ENCODE measurements around the gene RCAN3. TPM values are rescaled to one million over a fixed set of nuclear protein-coding genes. Genes with fewer than 3 reads are reported as not detected.
A peak's percentile ranks its signal among the peaks of the same experiment; 100 is the strongest.

The RCAN3 gene
- total and polyA plus RNA-seq, 2 of the 13 experiments (the other 11 are each of a cell fraction or from before 2014, with no cell fraction given), result 12.2 to 13.3 TPM

DNA sequence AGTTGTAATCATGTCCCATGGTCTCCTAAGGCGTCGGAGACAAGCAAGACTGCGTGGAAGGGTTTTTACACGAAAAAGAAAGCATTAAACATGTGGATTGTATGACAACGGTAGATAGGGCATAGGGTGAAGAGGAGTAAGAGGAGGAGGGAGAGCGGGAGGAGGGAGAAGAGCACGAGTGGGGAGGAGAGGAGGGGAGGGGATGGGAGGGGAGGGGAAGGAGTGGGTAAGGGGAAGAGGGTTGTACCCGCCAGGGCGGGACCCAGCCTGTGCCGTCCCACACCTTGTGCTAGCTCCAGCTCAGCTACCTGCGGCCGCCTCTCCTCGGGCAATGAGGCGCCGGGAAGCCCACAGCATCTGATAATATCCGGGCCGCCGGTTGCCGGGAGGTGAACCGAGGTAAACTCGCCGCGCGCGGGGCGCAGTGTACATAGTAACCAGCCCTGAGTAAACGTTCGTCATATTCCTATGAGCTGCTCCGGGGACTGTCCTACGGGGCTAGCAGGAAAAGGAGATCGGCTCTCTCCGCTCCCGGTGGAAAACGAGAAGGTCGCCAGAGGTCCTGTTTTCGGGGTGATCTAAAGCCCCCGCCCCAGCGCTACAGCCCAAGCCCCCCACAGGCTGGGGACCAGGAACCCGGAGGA is 449 bp upstream of the RCAN3 start (continued):
- TF ChIP-seq, protein P1, sequence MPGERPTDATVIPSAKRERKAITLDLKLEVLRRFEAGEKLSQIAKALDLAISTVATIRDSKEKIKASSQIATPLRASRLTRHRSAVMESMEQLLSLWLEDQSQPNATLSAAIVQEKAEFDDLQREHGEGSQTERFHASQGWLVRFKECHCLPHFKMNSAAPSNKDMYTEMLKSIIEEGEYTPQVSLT (CRISPR knock-in tag; IDR thresholded peaks at IDR 0.05; ENCODE audit: borderline replicate concordance, low read depth), result no peak
- TF ChIP-seq GLI4 (CRISPR knock-in tag; IDR thresholded peaks at IDR 0.05; ENCODE audit: borderline replicate concordance) (no peak), HES4 (CRISPR knock-in tag; IDR thresholded peaks at IDR 0.05; ENCODE audit: borderline replicate concordance) (no peak), ZNF670 (CRISPR knock-in tag; IDR thresholded peaks at IDR 0.05; ENCODE audit: borderline replicate concordance) (0 out of 2 replicates have a peak, but pooled peaks have one; percentile 46), ZNF567 (CRISPR knock-in tag; IDR thresholded peaks at IDR 0.05; ENCODE audit: borderline replicate concordance) (no peak), KMT2B (CRISPR knock-in tag; IDR thresholded peaks at IDR 0.05) (0 out of 2 replicates have a peak, but pooled peaks have one; percentile 63), ARNT (IDR thresholded peaks at IDR 0.05) (no peak), CBX5 (CRISPR knock-in tag; IDR thresholded peaks at IDR 0.05; ENCODE audit: borderline replicate concordance) (0 out of 2 replicates have a peak, but pooled peaks have one; percentile 22), CBX2 (IDR thresholded peaks at IDR 0.05; ENCODE audit: low read depth, low read length) (no peak), CBX2 (CRISPR knock-in tag; IDR thresholded peaks at IDR 0.05; ENCODE audit: low read depth) (no peak), TMF1 (CRISPR knock-in tag; IDR thresholded peaks at IDR 0.05; ENCODE audit: low read depth) (no peak), ATAD3A (CRISPR knock-in tag; IDR thresholded peaks at IDR 0.05) (no peak), TEAD2 (CRISPR knock-in tag; IDR thresholded peaks at IDR 0.05) (no peak), SIX1 (CRISPR knock-in tag; IDR thresholded peaks at IDR 0.05; ENCODE audit: borderline replicate concordance) (peak; percentile 53; the same call in 1 of the 2 replicates), NFIB (CRISPR knock-in tag; IDR thresholded peaks at IDR 0.05; ENCODE audit: borderline replicate concordance) (no peak), ZNF777 (CRISPR knock-in tag; IDR thresholded peaks at IDR 0.05) (no peak; the same call in 1 of the 2 replicates), ZFAT (CRISPR knock-in tag; conservative IDR thresholded peaks at IDR 0.05) (no peak), TBL1XR1 (IDR thresholded peaks at IDR 0.05; ENCODE audit: borderline replicate concordance, low read length, partially characterized antibody) (no peak)
- TF ChIP-seq, protein P2, sequence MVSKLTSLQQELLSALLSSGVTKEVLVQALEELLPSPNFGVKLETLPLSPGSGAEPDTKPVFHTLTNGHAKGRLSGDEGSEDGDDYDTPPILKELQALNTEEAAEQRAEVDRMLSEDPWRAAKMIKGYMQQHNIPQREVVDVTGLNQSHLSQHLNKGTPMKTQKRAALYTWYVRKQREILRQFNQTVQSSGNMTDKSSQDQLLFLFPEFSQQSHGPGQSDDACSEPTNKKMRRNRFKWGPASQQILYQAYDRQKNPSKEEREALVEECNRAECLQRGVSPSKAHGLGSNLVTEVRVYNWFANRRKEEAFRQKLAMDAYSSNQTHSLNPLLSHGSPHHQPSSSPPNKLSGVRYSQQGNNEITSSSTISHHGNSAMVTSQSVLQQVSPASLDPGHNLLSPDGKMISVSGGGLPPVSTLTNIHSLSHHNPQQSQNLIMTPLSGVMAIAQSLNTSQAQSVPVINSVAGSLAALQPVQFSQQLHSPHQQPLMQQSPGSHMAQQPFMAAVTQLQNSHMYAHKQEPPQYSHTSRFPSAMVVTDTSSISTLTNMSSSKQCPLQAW (CRISPR knock-in tag; IDR thresholded peaks at IDR 0.05), result peak; percentile 59; the same call in 1 of the 2 replicates
- TF ChIP-seq, protein P3, sequence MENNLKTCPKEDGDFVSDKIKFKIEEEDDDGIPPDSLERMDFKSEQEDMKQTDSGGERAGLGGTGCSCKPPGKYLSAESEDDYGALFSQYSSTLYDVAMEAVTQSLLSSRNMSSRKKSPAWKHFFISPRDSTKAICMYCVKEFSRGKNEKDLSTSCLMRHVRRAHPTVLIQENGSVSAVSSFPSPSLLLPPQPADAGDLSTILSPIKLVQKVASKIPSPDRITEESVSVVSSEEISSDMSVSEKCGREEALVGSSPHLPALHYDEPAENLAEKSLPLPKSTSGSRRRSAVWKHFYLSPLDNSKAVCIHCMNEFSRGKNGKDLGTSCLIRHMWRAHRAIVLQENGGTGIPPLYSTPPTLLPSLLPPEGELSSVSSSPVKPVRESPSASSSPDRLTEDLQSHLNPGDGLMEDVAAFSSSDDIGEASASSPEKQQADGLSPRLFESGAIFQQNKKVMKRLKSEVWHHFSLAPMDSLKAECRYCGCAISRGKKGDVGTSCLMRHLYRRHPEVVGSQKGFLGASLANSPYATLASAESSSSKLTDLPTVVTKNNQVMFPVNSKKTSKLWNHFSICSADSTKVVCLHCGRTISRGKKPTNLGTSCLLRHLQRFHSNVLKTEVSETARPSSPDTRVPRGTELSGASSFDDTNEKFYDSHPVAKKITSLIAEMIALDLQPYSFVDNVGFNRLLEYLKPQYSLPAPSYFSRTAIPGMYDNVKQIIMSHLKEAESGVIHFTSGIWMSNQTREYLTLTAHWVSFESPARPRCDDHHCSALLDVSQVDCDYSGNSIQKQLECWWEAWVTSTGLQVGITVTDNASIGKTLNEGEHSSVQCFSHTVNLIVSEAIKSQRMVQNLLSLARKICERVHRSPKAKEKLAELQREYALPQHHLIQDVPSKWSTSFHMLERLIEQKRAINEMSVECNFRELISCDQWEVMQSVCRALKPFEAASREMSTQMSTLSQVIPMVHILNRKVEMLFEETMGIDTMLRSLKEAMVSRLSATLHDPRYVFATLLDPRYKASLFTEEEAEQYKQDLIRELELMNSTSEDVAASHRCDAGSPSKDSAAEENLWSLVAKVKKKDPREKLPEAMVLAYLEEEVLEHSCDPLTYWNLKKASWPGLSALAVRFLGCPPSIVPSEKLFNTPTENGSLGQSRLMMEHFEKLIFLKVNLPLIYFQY (CRISPR knock-in tag; IDR thresholded peaks at IDR 0.05; ENCODE audit: borderline replicate concordance), result 0 out of 2 replicates have a peak, but pooled peaks have one; percentile 35
- TF ChIP-seq, protein P4, sequence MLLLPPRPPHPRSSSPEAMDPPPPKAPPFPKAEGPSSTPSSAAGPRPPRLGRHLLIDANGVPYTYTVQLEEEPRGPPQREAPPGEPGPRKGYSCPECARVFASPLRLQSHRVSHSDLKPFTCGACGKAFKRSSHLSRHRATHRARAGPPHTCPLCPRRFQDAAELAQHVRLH (CRISPR knock-in tag; IDR thresholded peaks at IDR 0.05; ENCODE audit: borderline replicate concordance, low read depth), result no peak
- TF ChIP-seq, protein P5, sequence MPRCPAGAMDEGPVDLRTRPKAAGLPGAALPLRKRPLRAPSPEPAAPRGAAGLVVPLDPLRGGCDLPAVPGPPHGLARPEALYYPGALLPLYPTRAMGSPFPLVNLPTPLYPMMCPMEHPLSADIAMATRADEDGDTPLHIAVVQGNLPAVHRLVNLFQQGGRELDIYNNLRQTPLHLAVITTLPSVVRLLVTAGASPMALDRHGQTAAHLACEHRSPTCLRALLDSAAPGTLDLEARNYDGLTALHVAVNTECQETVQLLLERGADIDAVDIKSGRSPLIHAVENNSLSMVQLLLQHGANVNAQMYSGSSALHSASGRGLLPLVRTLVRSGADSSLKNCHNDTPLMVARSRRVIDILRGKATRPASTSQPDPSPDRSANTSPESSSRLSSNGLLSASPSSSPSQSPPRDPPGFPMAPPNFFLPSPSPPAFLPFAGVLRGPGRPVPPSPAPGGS (CRISPR knock-in tag; IDR thresholded peaks at IDR 0.05), result no peak

All from HepG2 (cell line).